T-helper 1 cell (primary cell): ENCODE data around the gene TCERG1L.
"Not testable (repeated sequence)": the region's sequence is repeated elsewhere in the genome, so short reads cannot be mapped to it uniquely, and the experiment has no call there.

Source experiments
- DNase-seq, 5 donors: peaks; one replicate each; pipeline ENCODE4 v3.0.0-alpha.2; 2012 to 2020

The TCERG1L gene

DNA sequence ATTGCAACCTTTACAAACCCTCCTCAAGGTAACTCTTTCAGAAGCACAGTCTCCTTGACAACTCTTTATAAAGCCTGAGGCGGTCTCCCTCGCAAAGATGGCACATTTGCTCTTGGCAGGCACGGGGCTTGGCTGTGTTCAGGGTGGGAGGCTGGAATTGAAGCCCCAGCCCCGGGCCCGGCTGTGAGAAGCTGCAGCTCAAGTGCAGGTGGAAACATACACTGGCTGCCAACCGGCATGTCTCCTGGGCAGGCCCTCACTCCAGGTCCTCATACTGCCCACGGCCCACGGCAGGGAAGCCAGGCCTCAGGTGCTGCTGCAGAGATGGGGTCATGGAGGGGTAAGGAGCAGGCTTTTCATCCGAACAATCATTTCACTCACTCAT, 194.5 kb downstream of the TCERG1L start:
- DNase-seq: no peak

DNA sequence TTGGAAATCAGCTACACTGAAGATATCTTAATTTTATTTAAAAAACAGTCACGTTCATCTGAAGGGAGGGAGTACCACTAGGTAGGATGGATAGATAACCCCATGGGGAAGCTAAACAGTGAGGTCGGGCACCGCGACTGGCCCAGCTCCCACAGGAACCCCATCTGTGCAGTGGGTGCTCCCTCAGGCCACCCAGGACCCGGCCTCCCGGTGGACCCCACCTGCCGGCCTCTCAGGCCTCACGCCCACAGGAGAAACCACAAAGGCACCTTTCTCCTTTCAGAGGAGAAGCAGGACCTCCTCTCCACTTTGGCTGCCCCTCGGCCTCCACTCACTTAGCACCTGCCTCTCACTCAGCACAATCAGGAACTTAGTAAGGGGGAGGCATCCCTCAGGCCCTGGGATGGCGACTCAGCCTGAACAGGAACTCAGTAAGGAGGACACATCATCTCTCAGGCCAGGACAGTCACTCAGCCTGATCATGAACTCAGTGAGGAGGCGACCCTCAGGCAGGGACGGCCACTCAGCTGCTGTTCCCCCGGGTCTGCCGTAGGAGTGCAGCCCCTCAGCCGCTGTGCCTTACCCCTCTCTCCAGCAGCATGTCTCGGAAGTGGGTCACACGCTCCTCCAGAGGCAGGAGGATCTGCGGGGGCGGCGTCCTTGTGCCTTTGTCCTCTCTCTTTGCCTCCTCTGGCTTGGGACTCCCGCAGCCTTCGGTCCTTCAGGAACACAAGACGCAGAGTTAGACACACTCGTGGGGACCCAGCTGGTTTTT, 195.1 kb downstream of the TCERG1L start:
- no peak for DNase-seq

DNA sequence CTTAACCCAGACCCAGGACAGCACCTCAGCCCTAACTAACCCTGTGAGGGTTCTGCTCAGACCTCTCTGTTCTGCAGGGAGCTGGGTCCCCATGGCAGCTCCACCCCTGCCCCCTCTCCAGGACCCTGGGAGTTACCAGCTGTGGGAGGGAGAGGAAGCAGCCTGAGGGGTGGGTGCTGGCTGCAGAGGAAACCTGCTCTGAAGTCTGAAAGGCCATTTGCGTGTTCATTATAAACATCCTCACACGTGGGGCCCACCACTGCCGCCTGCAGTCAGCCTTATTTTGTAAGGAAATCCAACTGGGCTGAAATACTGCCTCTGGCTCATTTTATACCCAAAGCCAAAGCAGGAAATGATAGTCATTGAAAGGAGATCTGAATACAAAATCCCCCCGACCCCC, 195.7 kb downstream of the TCERG1L start:
- no peak for DNase-seq

DNA sequence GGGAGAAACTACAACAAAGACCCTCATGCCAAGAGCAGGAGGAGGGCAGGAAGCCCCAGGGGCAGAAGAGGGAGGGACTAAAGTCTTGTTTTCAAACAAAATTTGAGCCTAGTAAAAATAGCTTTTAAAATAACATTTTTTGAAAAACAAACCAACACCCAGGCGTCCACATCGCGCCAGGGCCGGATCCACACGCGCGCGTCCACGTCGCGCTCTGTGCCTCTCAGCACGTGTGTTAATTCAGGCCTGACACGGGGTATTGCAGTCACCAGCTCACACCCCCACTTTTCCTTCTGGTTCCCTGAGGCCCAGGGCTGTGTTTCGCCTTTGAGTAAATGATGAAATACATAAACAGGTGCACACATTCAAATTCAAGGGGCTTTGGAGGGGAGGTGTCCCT, 196.2 kb downstream of the TCERG1L start:
- DNase-seq: no peak

GRCh38 chr10:131114846-131115245, 196.7 kb downstream of the TCERG1L start:
- DNase-seq: no peak

GRCh38 chr10:131113709-131114291, 197.7 kb downstream of the TCERG1L start:
- no peak for DNase-seq

- no peak for DNase-seq
These were observed 198.4 kb downstream of the TCERG1L start for GRCh38 chr10:131113165-131113564.

DNA sequence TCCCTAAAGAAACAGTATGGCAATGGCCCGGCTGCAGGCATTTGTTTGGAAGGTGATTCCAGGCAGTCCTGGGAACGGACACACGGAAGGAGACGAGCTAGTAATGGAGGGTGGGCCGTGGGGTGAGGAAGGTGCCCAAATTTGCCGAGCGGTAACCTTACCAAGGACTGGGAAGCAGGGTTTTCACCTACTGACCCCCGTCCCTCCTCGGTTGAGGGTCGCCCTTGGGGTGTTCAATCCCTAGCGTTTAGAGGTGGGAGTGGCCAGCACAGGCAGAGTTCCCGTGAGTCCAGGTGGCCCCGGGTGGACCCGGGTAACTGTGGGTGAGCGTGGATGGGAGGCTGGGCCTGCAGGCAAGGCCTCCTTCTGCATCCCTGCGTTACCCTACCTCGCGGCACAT, 198.8 kb downstream of the TCERG1L start:
- DNase-seq: no peak

GRCh38 chr10:131111471-131112080, 199.9 kb downstream of the TCERG1L start:
- no peak for DNase-seq

- DNase-seq: no peak
These were observed 200.5 kb downstream of the TCERG1L start for GRCh38 chr10:131111007-131111406.

GRCh38 chr10:131110241-131110783, 201.2 kb downstream of the TCERG1L start:
- DNase-seq: no peak

- no peak for DNase-seq
These were observed 201.8 kb downstream of the TCERG1L start for GRCh38 chr10:131109726-131110125.

DNA sequence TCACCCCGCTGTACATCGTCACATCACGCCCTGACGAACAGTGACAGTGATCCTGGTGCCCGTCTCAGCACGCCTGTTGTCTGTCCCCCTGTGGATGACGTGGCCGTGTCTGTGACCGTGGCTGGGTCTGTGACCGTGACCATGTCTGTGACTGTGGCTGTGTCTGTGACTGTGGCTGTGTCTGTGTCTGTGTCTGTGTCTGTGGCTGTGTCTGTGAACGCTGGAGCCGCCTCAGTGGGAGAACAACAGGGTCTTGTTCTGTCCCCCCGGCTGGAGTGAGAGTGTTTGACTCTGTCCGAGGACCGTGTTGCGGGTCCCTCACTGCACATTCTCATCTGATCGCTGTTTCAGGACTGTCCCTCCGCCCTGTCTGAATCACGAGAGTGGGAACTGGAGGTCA, 202.2 kb downstream of the TCERG1L start:
- no peak for DNase-seq

GRCh38 chr10:131107970-131108369, 203.6 kb downstream of the TCERG1L start:
- DNase-seq: no peak

- DNase-seq: no peak
These were observed 208.8 kb downstream of the TCERG1L start for GRCh38 chr10:131102676-131103075.

DNA sequence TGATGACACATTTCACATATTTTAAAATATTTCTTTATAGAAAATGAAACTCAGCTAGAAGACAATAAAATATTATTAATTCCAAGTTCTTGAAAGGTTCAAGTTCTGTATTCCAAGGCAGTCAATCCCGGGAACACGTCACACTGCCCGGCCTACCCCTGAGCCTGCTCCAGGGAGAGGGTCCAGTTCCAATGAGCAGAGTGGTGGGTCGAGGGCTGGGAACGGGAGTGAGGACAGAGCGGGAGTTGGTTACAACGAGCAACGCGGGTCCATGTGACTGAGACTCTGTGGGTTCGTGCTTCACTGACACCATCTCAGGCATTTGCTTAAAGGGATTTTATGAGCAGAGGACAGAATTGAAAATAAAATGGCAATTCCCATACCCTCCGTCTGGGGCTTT, 209.4 kb downstream of the TCERG1L start:
- no peak for DNase-seq

DNA sequence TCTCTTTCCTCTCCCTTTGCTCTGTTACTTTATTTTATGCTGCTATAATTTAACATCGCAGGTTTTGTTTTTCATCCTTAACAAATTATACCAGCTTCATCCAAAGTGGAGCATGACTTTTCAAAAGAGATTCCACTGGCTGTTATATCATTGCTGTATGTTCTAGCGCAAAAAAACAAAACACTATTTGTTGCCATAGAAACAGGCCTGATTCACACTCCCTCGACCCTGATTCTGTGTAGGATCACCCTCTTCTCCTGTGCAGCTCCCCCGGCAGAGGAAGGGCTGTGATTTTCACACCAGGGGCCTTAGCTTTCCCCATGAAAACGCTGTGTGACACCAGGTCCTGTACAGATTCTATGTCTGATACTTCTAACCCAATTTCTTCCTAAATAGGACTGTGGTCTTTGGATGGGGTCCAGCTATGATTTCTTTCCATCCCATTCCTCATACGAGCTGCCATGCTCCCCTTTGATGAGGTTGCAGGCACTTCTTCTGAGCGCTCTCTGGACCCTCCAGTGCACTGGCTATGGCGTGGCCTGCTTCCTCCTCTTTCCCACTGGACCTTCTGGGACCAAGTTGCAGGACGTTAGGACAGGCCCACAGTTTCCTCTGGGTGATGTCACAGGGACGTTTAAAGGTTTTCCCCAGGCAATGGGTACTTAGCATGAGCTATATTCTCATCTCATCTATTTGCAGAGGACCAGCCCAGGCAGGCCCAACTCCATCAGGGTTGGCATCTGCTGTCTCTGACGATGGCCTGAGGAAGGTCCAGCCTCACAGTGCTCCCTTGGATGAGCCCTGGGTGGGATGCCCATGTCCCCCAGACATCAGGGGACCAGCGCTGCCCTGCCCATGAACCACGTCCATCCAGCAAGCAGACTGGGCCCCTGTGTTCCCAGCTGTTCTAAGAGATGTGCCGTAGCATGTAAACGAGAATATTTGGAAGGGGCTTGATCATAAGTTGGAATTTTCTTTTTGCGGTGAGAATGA, 210.8 kb downstream of the TCERG1L start:
- not testable (repeated sequence) for DNase-seq

GRCh38 chr10:131099028-131099726, 212.3 kb downstream of the TCERG1L start:
- DNase-seq: no peak

GRCh38 chr10:131098416-131098952, 213.0 kb downstream of the TCERG1L start:
- no peak for DNase-seq

- no peak for DNase-seq
These were observed 215.5 kb downstream of the TCERG1L start for GRCh38 chr10:131096031-131096430.

- no peak for DNase-seq
These were observed 216.3 kb downstream of the TCERG1L start for GRCh38 chr10:131095313-131095580.
